OCI-LY7 (cell line): Measurements from ENCODE around the gene HTT.

Source experiments
- CTCF ChIP-seq: fragments of 200-600 bp; sonication (generic); conservative IDR thresholded peaks from 2 replicates; pipeline ENCODE4 v1.5.1; 2014; ENCODE audit warnings: mild to moderate bottlenecking, antibody characterized with exemption, low read length, moderate library complexity, mixed read lengths
- EZH2phosphoT487 ChIP-seq: fragments of 200-600 bp; sonication (generic); IDR thresholded peaks from 2 replicates; pipeline ENCODE4 v1.6.1; 2018; ENCODE audit warnings: low read depth, borderline replicate concordance, mild to moderate bottlenecking, mixed run types, antibody characterized with exemption, low read length, moderate library complexity, mixed read lengths

GRCh38 chr4:3217771-3218170, 143.3 kb downstream of the HTT start:
- TF ChIP-seq CTCF = no peak
- TF ChIP-seq EZH2phosphoT487 = no peak
